Adrenal gland (tissue), 12 donors: Measurements from ENCODE around the gene ZNF366. TPM values are rescaled to one million over a fixed set of nuclear protein-coding genes. Genes with fewer than 3 reads are reported as not detected.

Source experiments
- DNase-seq, 7 donors: peaks; one replicate each; pipeline ENCODE4 v3.0.0-alpha.2; 2019 to 2020
- H3K27ac ChIP-seq, 5 donors: fragments of 200-600 bp; sonication (generic) in 4 of 5; 1 replicate in 3 of 5; 2 replicates in 2 of 5; pipeline versions ENCODE4 v1.5.1 to v1.8.0; 2016 to 2020; ENCODE audit warnings: mild to moderate bottlenecking in 1 of 5
- H3K27me3 ChIP-seq: fragments of 200-600 bp; 2 replicates; pipeline ENCODE4 v1.8.0; 2021
- H3K36me3 ChIP-seq, 2 donors: fragments of 200-600 bp; replicated peaks in 1 of 2; 1 replicate in 1 of 2; 2 replicates in 1 of 2; pipeline versions ENCODE4 v1.5.1 to v1.8.0; 2018 to 2022
- H3K4me1 ChIP-seq, 2 donors: fragments of 200-600 bp; replicated peaks in 1 of 2; 1 replicate in 1 of 2; 2 replicates in 1 of 2; pipeline versions ENCODE4 v1.5.1 to v1.8.0; 2018 to 2021
- H3K4me3 ChIP-seq, 4 donors: fragments of 200-600 bp; sonication (generic) in 3 of 4; one replicate each; pipeline ENCODE4 v1.5.1; 2016 to 2018
- H3K9me3 ChIP-seq, 3 donors: fragments of 200-600 bp; sonication (generic) in 1 of 3; replicated peaks in 1 of 3; 1 replicate in 2 of 3; 2 replicates in 1 of 3; pipeline versions ENCODE4 v1.5.1 to v1.8.0; 2016 to 2021
- CTCF ChIP-seq, 6 experiments: fragments of 450-650 bp in 4 of 6; fragments of 200-600 bp in 2 of 6; sonication (generic) in 1 of 6; IDR thresholded peaks; 1 replicate in 5 of 6; 2 replicates in 1 of 6; pipeline versions ENCODE4 v1.5.1 to v1.8.0; 2016 to 2021; ENCODE audit warnings: antibody characterized with exemption in 6 of 6, mild to moderate bottlenecking in 2 of 6, moderate library complexity in 1 of 6
- POLR2A ChIP-seq, 2 donors: fragments of 450-650 bp; IDR thresholded peaks; one replicate each; pipeline ENCODE4 v1.6.1; 2017; ENCODE audit warnings: antibody characterized with exemption in 2 of 2, mild to moderate bottlenecking in 2 of 2, moderate library complexity in 1 of 2
- WGBS, 4 donors: extraction: QIAGEN DNeasy Blood & Tissue Kit in 2 of 4; methylation state at CpG; one replicate each; pipeline versions ENCODE4 v1.1.5 to v1.1.7; 2013 to 2017; 5-methylcytosine and 5-hydroxymethylcytosine counted together
- intact Hi-C, 2 donors: fragments of 100-400 bp; cut with DNase I; formaldehyde crosslinking; loops; one replicate each; pipeline versions ENCODE4 v1.14.1 to v1.15.0; 2022 to 2023
- polyA plus RNA-seq, 3 donors: library from polyadenylated mRNA; stranded (reverse); fragments of 200-250 nt in 2 of 3; fragments of 350-450 nt in 1 of 3; fragmentation: Illumina TruSeq in 1 of 3; extraction: RNeasy Lipid Tissue Mini Kit (QIAGEN cat#74804) in 1 of 3; gene quantifications; one replicate each; pipeline ENCODE4 v1.2.3, GENCODE V29; 2013 to 2014
- total RNA-seq, 9 donors: library from RNA; depleted of rRNA in 4 of 9; stranded (reverse); fragments of >200 nt in 4 of 9; fragments of 120-200 nt in 1 of 9; fragmentation: NEBNext Ultra II Directional in 1 of 9; extraction: Animal tissue kit (Norgen Biotek cat#: 25700) in 1 of 9; gene quantifications; one replicate each; pipeline versions ENCODE4 v1.1.0 to v1.2.4, GENCODE V29; 2013 to 2023
- donor health status: healthy with polysubstance abuse.
- donor health status: Bipolar disorder and iron deficiency.
- donor health status: DM: yes; HTN: yes; CAD: no.
- donor health status: DM: no; HTN: no; CAD: no.
- donor health status: DM: no; HTN: no; CAD: no.
- donor health status: DM: yes; HTN: yes; CAD: no.

Gene ZNF366
- total and polyA plus RNA-seq, 12 donors: 0.24 to 5.3 (median 2.6) TPM

GRCh38 chr5:72402381-72402890 is 104.8 kb downstream of the ZNF366 start:
- TF ChIP-seq CTCF (IDR thresholded peaks at IDR 0.05) (no peak), POLR2A (IDR thresholded peaks at IDR 0.05) (no peak)
- H3K4me3 ChIP-seq: no peak overlapping the region
- H3K27me3 ChIP-seq: no peaks in the 10 kb centered on the region
- H3K27ac ChIP-seq: peak overlapping the region in 1 of 5 donors; percentile 41
- peaks cover 0 to 8% (median 0%) of the 10 kb centered on the region in 3 donors for H3K9me3 ChIP-seq
- DNase-seq: no peak
- H3K36me3 ChIP-seq: no peaks in the 10 kb centered on the region
- no peaks in the 10 kb centered on the region for H3K4me1 ChIP-seq
- 55 to 67% (median 61%) methylated on average over 2 of the region's 2 CpGs for WGBS, 4 donors
- intact Hi-C loops: loop anchor here in 1 of 2 donors (10.0 kb wide), 1 partner anchor 122 kb away; no protein-coding TSS in a partner anchor

GRCh38 chr5:72400950-72401349 is 106.3 kb downstream of the ZNF366 start:
- no peak for DNase-seq
- Histone ChIP-seq H3K4me1 (no peaks in the 10 kb centered on the region), H3K27me3 (no peaks in the 10 kb centered on the region), H3K9me3 (peaks cover 0 to 8% (median 0%) of the 10 kb centered on the region in 3 donors), H3K4me3 (no peak overlapping the region), H3K27ac (no peak overlapping the region), H3K36me3 (no peaks in the 10 kb centered on the region)
- no peak for TF ChIP-seq POLR2A (IDR thresholded peaks at IDR 0.05)
- TF ChIP-seq CTCF (IDR thresholded peaks at IDR 0.05): no peak
- 49 to 100% (median 74%) methylated on average over 1 of the region's 1 CpG for WGBS, 4 donors
- intact Hi-C loops: loop anchor here in 1 of 2 donors (10.0 kb wide), 1 partner anchor 124 kb away; no protein-coding TSS in a partner anchor

GRCh38 chr5:72397836-72398235 is 109.4 kb downstream of the ZNF366 start:
- Histone ChIP-seq H3K36me3 (no peaks in the 10 kb centered on the region), H3K4me3 (no peak overlapping the region), H3K27me3 (no peaks in the 10 kb centered on the region), H3K9me3 (peaks cover 0 to 8% (median 0%) of the 10 kb centered on the region in 3 donors), H3K27ac (no peak overlapping the region), H3K4me1 (no peaks in the 10 kb centered on the region)
- intact Hi-C loops: no loop called here
- no peak for DNase-seq
- TF ChIP-seq POLR2A (IDR thresholded peaks at IDR 0.05) (no peak), CTCF (IDR thresholded peaks at IDR 0.05) (no peak)
- WGBS, 4 donors: 61 to 75% (median 70%) methylated on average over 6 of the region's 6 CpGs

- H3K36me3 ChIP-seq: no peaks in the 10 kb centered on the region
- H3K4me3 ChIP-seq: no peak overlapping the region
- TF ChIP-seq CTCF (IDR thresholded peaks at IDR 0.05) (peak in 5 of 6 experiments; percentile 13 to 35 (median 30)), POLR2A (IDR thresholded peaks at IDR 0.05) (no peak)
- intact Hi-C loops: no loop called here
- H3K4me1 ChIP-seq: no peaks in the 10 kb centered on the region
- H3K9me3 ChIP-seq: no peaks in the 10 kb centered on the region
- DNase-seq: peak in 1 of 7 donors; percentile 23
- WGBS, 4 donors: 29 to 37% (median 32%) methylated on average over 2 of the region's 2 CpGs
- H3K27ac ChIP-seq: no peak overlapping the region
- H3K27me3 ChIP-seq: no peaks in the 10 kb centered on the region
Observed at GRCh38 chr5:72394688-72395087, 112.5 kb downstream of the ZNF366 start.
